ENCODE data around the gene ZNF385A.

ZNF385A gene

GRCh38 chr12:54392485-54393206 lies 8.1 kb upstream of the ZNF385A start:
- no peak for DNase-seq (ENCODE audit: low spot score)

GRCh38 chr12:54390668-54391551 lies 6.4 kb upstream of the ZNF385A start:
- no peak for DNase-seq (ENCODE audit: low spot score)

- DNase-seq (ENCODE audit: low spot score): no peak
These were observed 5.7 kb upstream of the ZNF385A start for GRCh38 chr12:54390176-54390667.

- DNase-seq (ENCODE audit: low spot score): no peak
These were observed 5.2 kb upstream of the ZNF385A start for GRCh38 chr12:54389607-54390175.

GRCh38 chr12:54389134-54389508 lies 4.6 kb upstream of the ZNF385A start:
- DNase-seq (ENCODE audit: low spot score): no peak

GRCh38 chr12:54388237-54389133 lies 4.0 kb upstream of the ZNF385A start:
- DNase-seq (ENCODE audit: low spot score): no peak

- DNase-seq (ENCODE audit: low spot score): no peak
These were observed 2.6 kb upstream of the ZNF385A start for GRCh38 chr12:54387114-54387467.

- no peak for DNase-seq (ENCODE audit: low spot score)
These were observed 2.0 kb upstream of the ZNF385A start for GRCh38 chr12:54386403-54387113.

- DNase-seq (ENCODE audit: low spot score): no peak
These were observed 850 bp upstream of the ZNF385A start for GRCh38 chr12:54385251-54385914.

GRCh38 chr12:54383041-54383609 lies 1.4 kb downstream of the ZNF385A start:
- no peak for DNase-seq (ENCODE audit: low spot score)

GRCh38 chr12:54381136-54381535 lies 3.4 kb downstream of the ZNF385A start:
- no peak for DNase-seq (ENCODE audit: low spot score)

- DNase-seq (ENCODE audit: low spot score): peak; percentile 99
These were observed 4.9 kb downstream of the ZNF385A start for GRCh38 chr12:54379398-54380201.

GRCh38 chr12:54378796-54379397 lies 5.6 kb downstream of the ZNF385A start:
- peak; percentile 91 for DNase-seq (ENCODE audit: low spot score)

- no peak for DNase-seq (ENCODE audit: low spot score)
These were observed 6.6 kb downstream of the ZNF385A start for GRCh38 chr12:54377797-54378515.

- DNase-seq (ENCODE audit: low spot score): no peak
These were observed 7.5 kb downstream of the ZNF385A start for GRCh38 chr12:54377007-54377406.

- DNase-seq (ENCODE audit: low spot score): no peak
These were observed 7.9 kb downstream of the ZNF385A start for GRCh38 chr12:54376596-54376995.

GRCh38 chr12:54375259-54375579 lies 9.3 kb downstream of the ZNF385A start:
- no peak for DNase-seq (ENCODE audit: low spot score)

GRCh38 chr12:54374562-54375258 lies 9.8 kb downstream of the ZNF385A start:
- DNase-seq (ENCODE audit: low spot score): no peak

Measured in HuH-7.5 (cell line).